A549 (cell line): ENCODE data around the gene EID1. TPM values are rescaled to one million over a fixed set of nuclear protein-coding genes. Genes with fewer than 3 reads are reported as not detected.

ENCODE experiments used
- ATAC-seq, 2 experiments: fragments of 200-7000 bp in 1 of 2; fragments of >200 bp in 1 of 2; cut with Nextera tagmentation in 1 of 2; cut with Tn5 transposase in 1 of 2; 3 replicates each; pipeline versions ENCODE4 v1.8.0 to v1.9.1; 2018 to 2020; ENCODE audit warnings: mild to moderate bottlenecking in 1 of 2, moderate library complexity in 1 of 2
- CTCF ChIA-PET: fragments of 300-600 bp; sonication (Branson Sonifier 250); formaldehyde crosslinking; extraction: SDS; loops from one replicate; lab custom pipeline; 2021; ENCODE audit warnings: antibody characterized with exemption, inconsistent platforms; lab: Yijun Ruan, JAX
- POLR2A ChIA-PET: fragments of 350-600 bp; formaldehyde crosslinking; extraction: SDS; loops from one replicate; lab custom pipeline; 2021; ENCODE audit warnings: antibody characterized with exemption, inconsistent platforms; lab: Yijun Ruan, JAX
- DNase-seq, 2 experiments: peaks; one replicate each; pipeline versions ENCODE4 v3.0.0 to v3.0.0-alpha.2; 2011 to 2016; ENCODE audit warnings: low read depth in 1 of 2, low spot score in 1 of 2
- FAIRE-seq: peaks from 2 replicates; lab custom pipeline; 2011; peaks lifted over from hg19 to GRCh38; lab: Jason Lieb, UNC
- H3K27ac ChIP-seq, 2 experiments: fragments of >200 bp; sonication (Bioruptor Twin); formaldehyde crosslinking; 3 replicates each; pipeline ENCODE4 v1.5.1; 2016 to 2017
- H3K4me1 ChIP-seq: fragments of >200 bp; sonication (Bioruptor Twin); formaldehyde crosslinking; 3 replicates; pipeline ENCODE4 v1.6.1; 2016
- H3K4me2 ChIP-seq: fragments of >200 bp; sonication (Bioruptor Twin); formaldehyde crosslinking; 3 replicates; pipeline ENCODE4 v1.6.1; 2016
- H3K4me3 ChIP-seq: fragments of >200 bp; sonication (Bioruptor Twin); formaldehyde crosslinking; 3 replicates; pipeline ENCODE4 v1.5.1; 2016
- H3K9me3 ChIP-seq: fragments of >200 bp; sonication (Bioruptor Twin); formaldehyde crosslinking; 3 replicates; pipeline ENCODE4 v1.6.1; 2016
- CHD2 ChIP-seq: fragments of 150-350 bp; IDR thresholded peaks from 2 replicates; pipeline ENCODE4 v1.6.1; 2014; ENCODE audit warnings: low read length; ENCODE audit not compliant: partially characterized antibody
- EHMT2 ChIP-seq: fragments of 200-600 bp; sonication (generic); IDR thresholded peaks from 2 replicates; pipeline ENCODE4 v1.6.1; 2016; ENCODE audit warnings: antibody characterized with exemption, low read depth, mild to moderate bottlenecking, moderate library complexity
- FOXS1 ChIP-seq: fragments of 250-450 bp; sonication (Bioruptor Pico); IDR thresholded peaks from 2 replicates; pipeline ENCODE4 v1.5.0; 2020; ENCODE audit warnings: mild to moderate bottlenecking, moderate library complexity
- HOXB5 ChIP-seq: fragments of 250-450 bp; sonication (Bioruptor Pico); IDR thresholded peaks from 2 replicates; pipeline ENCODE4 v1.5.0; 2020; ENCODE audit warnings: mild to moderate bottlenecking, moderate library complexity
- JUNB ChIP-seq: fragments of >200 bp; sonication (Bioruptor Twin); formaldehyde crosslinking; IDR thresholded peaks from 2 replicates; pipeline ENCODE4 v1.6.1; 2016
- KDM1A ChIP-seq: fragments of 200-600 bp; sonication (generic); IDR thresholded peaks from 2 replicates; pipeline ENCODE4 v1.6.1; 2016; ENCODE audit warnings: low read depth, mild to moderate bottlenecking
- NFE2L2 ChIP-seq: fragments of 150-350 bp; conservative IDR thresholded peaks from 2 replicates; pipeline ENCODE4 v1.6.1; 2014; ENCODE audit warnings: low read length
- NPAS2 ChIP-seq: fragments of 250-450 bp; sonication (Bioruptor Pico); IDR thresholded peaks from 2 replicates; pipeline ENCODE4 v1.8.0; 2022; ENCODE audit warnings: mild to moderate bottlenecking, moderate library complexity, borderline replicate concordance
- NR3C1 ChIP-seq: fragments of >200 bp; sonication (Bioruptor Twin); formaldehyde crosslinking; IDR thresholded peaks from 3 replicates; pipeline ENCODE4 v1.6.1; 2017
- PHF8 ChIP-seq: fragments of 200-600 bp; sonication (generic); IDR thresholded peaks from 2 replicates; pipeline ENCODE4 v1.6.1; 2016; ENCODE audit warnings: low read depth, mild to moderate bottlenecking, antibody characterized with exemption, moderate library complexity, borderline replicate concordance
- RARB ChIP-seq: fragments of 250-450 bp; sonication (Bioruptor Pico); IDR thresholded peaks from 2 replicates; pipeline ENCODE4 v1.8.0; 2021; ENCODE audit warnings: mild to moderate bottlenecking, moderate library complexity
- RCOR1 ChIP-seq: fragments of 150-350 bp; IDR thresholded peaks from 2 replicates; pipeline ENCODE4 v1.6.1; 2014; ENCODE audit warnings: antibody characterized with exemption, low read length, low read depth
- ZC3H11A ChIP-seq: fragments of 450-650 bp; IDR thresholded peaks from 2 replicates; pipeline ENCODE4 v1.6.1; 2014; ENCODE audit warnings: antibody characterized with exemption, mild to moderate bottlenecking
- ZNF302 ChIP-seq: fragments of 250-450 bp; sonication (Bioruptor Pico); IDR thresholded peaks from 2 replicates; pipeline ENCODE4 v1.9.0; 2021; ENCODE audit warnings: inconsistent platforms, mild to moderate bottlenecking, moderate library complexity
- ZSCAN20 ChIP-seq: fragments of 250-450 bp; sonication (Bioruptor Pico); IDR thresholded peaks from 2 replicates; pipeline ENCODE4 v1.8.0; 2022; ENCODE audit warnings: mild to moderate bottlenecking, moderate library complexity
- WGBS: methylation state at CpG from one replicate; pipeline ENCODE4 v1.1.6; 2017; ENCODE audit errors: missing lambda C conversion rate; 5-methylcytosine and 5-hydroxymethylcytosine counted together
- polyA plus RNA-seq, 4 experiments: library from polyadenylated mRNA; depleted of rRNA in 3 of 4; stranded (reverse); fragments of >200 nt; fragmentation: RNase III in 1 of 4; extraction: RNeasy Plus Mini Kit Qiagen cat#74134 plus additional on column Dnase treatment in 1 of 4; gene quantifications; 2 replicates in 3 of 4; 3 replicates in 1 of 4; pipeline ENCODE4 v1.2.3, GENCODE V29; 2011 to 2017
- TF ChIP-seq, protein P1 (sequence below): fragments of 200-600 bp; sonication (generic); IDR thresholded peaks from 2 replicates; pipeline ENCODE4 v1.6.1; 2016; ENCODE audit warnings: antibody characterized with exemption, mild to moderate bottlenecking, moderate library complexity
- TF ChIP-seq, protein P2 (sequence below): fragments of >200 bp; sonication (Bioruptor Twin); formaldehyde crosslinking; IDR thresholded peaks from 2 replicates; pipeline ENCODE4 v1.6.1; 2016
- TF ChIP-seq, protein P3 (sequence below): IDR thresholded peaks from 2 replicates; pipeline ENCODE4 v1.6.1; 2012; ENCODE audit warnings: low read depth, borderline replicate concordance

The EID1 gene
- polyA plus RNA-seq, 2 of the 4 experiments (the other 2 are of a cell fraction): 125 to 182 TPM

DNA sequence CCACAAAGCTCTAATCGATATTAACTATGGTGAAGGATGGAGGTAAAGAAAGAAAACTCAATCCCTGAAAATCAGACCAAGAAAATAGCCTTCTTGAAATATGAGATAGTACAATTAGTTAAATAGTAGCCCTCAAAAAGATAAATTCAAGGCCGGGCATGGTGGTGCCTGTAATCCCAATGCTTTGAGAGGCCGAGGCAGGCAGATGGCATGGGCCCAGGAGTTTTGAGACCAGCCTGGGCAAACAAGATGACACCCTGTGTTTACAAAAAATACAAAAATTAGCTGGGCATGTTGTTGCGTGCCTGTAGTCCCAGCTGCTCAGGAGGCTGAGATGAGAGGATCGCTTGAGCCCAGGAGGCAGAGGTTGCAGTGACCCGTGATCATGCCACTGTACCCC is 35.4 kb upstream of the EID1 start:
- ChIA-PET CTCF (interaction anchor here (1.3 kb wide), 1 partner anchor 10 kb away, joined by 4 read pairs; no protein-coding TSS in a partner anchor), POLR2A (no interaction called here)
- Histone ChIP-seq H3K4me3 (no peak overlapping the region), H3K27ac (no peak overlapping the region), H3K9me3 (no peaks in the 10 kb centered on the region), H3K4me1 (no peaks in the 10 kb centered on the region), H3K4me2 (no peak overlapping the region)
- no peak for TF ChIP-seq EHMT2
- TF ChIP-seq, protein P1, sequence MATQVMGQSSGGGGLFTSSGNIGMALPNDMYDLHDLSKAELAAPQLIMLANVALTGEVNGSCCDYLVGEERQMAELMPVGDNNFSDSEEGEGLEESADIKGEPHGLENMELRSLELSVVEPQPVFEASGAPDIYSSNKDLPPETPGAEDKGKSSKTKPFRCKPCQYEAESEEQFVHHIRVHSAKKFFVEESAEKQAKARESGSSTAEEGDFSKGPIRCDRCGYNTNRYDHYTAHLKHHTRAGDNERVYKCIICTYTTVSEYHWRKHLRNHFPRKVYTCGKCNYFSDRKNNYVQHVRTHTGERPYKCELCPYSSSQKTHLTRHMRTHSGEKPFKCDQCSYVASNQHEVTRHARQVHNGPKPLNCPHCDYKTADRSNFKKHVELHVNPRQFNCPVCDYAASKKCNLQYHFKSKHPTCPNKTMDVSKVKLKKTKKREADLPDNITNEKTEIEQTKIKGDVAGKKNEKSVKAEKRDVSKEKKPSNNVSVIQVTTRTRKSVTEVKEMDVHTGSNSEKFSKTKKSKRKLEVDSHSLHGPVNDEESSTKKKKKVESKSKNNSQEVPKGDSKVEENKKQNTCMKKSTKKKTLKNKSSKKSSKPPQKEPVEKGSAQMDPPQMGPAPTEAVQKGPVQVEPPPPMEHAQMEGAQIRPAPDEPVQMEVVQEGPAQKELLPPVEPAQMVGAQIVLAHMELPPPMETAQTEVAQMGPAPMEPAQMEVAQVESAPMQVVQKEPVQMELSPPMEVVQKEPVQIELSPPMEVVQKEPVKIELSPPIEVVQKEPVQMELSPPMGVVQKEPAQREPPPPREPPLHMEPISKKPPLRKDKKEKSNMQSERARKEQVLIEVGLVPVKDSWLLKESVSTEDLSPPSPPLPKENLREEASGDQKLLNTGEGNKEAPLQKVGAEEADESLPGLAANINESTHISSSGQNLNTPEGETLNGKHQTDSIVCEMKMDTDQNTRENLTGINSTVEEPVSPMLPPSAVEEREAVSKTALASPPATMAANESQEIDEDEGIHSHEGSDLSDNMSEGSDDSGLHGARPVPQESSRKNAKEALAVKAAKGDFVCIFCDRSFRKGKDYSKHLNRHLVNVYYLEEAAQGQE: no peak
- no peak for TF ChIP-seq ZSCAN20 (CRISPR knock-in tag)
- no peak for TF ChIP-seq NFE2L2
- TF ChIP-seq FOXS1 (CRISPR knock-in tag): no peak
- no peak for TF ChIP-seq ZNF302 (CRISPR knock-in tag)
- no peak for TF ChIP-seq PHF8
- no peak for TF ChIP-seq KDM1A
- FAIRE-seq: no peak
- no peak for DNase-seq
- WGBS: 53% methylated on average over 6 of the region's 6 CpGs
- ATAC-seq: no peak

DNA sequence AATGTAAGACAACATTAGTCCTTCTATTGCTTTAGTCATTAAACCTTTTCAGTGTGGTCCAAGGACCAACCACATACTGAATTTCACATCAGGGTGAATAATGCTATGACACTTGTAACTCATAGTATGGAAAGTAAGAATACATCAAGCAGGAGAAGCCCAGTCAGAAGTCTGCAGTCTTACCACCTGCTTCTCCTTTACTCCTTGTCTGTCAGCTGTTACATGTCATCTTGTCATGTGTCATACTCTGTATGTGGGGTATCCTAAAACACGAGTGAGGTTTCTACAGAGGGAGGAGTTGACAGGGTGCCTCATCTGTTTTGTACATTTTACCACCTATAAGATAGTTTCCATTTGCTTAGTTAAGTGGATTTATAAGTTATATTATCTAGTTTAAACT is 32.8 kb upstream of the EID1 start:
- CTCF ChIA-PET: interaction anchor here (1.1 to 2.0 kb wide), 2 partner anchors 11 to 16 kb away, joined by 5 read pairs; no protein-coding TSS in a partner anchor
- ATAC-seq (no peak), DNase-seq (no peak), FAIRE-seq (no peak)
- H3K4me1 ChIP-seq: no peaks in the 10 kb centered on the region
- POLR2A ChIA-PET: no interaction called here
- no peak for TF ChIP-seq PHF8
- TF ChIP-seq HOXB5 (CRISPR knock-in tag): no peak
- TF ChIP-seq CHD2: no peak
- no peak for TF ChIP-seq NR3C1
- H3K4me2 ChIP-seq: no peak overlapping the region
- H3K27ac ChIP-seq: no peak overlapping the region
- WGBS: 20% methylated on average over 1 of the region's 1 CpG
- H3K4me3 ChIP-seq: no peak overlapping the region
- no peaks in the 10 kb centered on the region for H3K9me3 ChIP-seq

DNA sequence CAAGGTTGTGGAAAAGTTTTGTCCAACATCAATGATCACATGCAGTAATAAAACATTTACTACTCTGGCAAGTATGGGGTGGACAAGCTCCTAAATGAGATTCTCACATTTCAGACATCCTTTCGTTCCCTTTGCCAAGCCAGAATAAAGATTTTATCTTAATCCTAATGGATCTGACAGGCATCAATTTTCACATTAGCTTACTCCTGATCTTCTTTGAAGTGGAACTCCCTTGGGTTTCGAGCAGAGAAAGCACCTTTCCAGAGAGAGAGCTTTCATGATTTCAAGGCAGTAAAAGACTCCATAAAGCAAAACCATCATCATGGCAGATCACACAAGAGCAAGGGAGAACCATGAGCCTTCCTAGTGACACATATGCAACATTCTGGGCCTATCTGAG is 27.3 kb upstream of the EID1 start:
- WGBS: 41% methylated on average over 2 of the region's 2 CpGs
- no peaks in the 10 kb centered on the region; the same call in 2 of the 3 replicates for H3K4me1 ChIP-seq
- H3K4me3 ChIP-seq: no peak overlapping the region
- H3K4me2 ChIP-seq: no peak overlapping the region
- ATAC-seq (no peak), DNase-seq (no peak), FAIRE-seq (no peak)
- CTCF ChIA-PET: interaction anchor here (1.6 kb wide), 1 partner anchor 11 kb away, joined by 3 read pairs; no protein-coding TSS in a partner anchor
- TF ChIP-seq, protein P2, sequence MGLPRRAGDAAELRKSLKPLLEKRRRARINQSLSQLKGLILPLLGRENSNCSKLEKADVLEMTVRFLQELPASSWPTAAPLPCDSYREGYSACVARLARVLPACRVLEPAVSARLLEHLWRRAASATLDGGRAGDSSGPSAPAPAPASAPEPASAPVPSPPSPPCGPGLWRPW: no peak
- no peak for TF ChIP-seq RCOR1
- TF ChIP-seq JUNB: no peak
- no peak for TF ChIP-seq NPAS2 (CRISPR knock-in tag)
- TF ChIP-seq FOXS1 (CRISPR knock-in tag): no peak
- no peak for TF ChIP-seq RARB
- TF ChIP-seq, protein P3, sequence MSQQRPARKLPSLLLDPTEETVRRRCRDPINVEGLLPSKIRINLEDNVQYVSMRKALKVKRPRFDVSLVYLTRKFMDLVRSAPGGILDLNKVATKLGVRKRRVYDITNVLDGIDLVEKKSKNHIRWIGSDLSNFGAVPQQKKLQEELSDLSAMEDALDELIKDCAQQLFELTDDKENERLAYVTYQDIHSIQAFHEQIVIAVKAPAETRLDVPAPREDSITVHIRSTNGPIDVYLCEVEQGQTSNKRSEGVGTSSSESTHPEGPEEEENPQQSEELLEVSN: no peak
- no peak for TF ChIP-seq ZC3H11A
- POLR2A ChIA-PET: no interaction called here
- no peaks in the 10 kb centered on the region for H3K9me3 ChIP-seq
- H3K27ac ChIP-seq: no peak overlapping the region
